22Rv1 (cell line): ENCODE results near the gene P3H3.

ENCODE experiments used
- H3K27ac ChIP-seq: fragments of 450-650 bp; 2 replicates; pipeline ENCODE4 v1.5.1; 2017
- CTCF ChIP-seq: fragments of 450-650 bp; IDR thresholded peaks from 2 replicates; pipeline ENCODE4 v1.5.1; 2017; ENCODE audit warnings: mild to moderate bottlenecking
- ZFX ChIP-seq: fragments of 450-650 bp; IDR thresholded peaks from 2 replicates; pipeline ENCODE4 v1.6.1; 2017; ENCODE audit warnings: antibody characterized with exemption, borderline replicate concordance

The P3H3 gene

GRCh38 chr12:6853626-6854025 is 25.4 kb downstream of the P3H3 start:
- no peak for TF ChIP-seq CTCF
- peak overlapping the region; percentile 99 for H3K27ac ChIP-seq

DNA sequence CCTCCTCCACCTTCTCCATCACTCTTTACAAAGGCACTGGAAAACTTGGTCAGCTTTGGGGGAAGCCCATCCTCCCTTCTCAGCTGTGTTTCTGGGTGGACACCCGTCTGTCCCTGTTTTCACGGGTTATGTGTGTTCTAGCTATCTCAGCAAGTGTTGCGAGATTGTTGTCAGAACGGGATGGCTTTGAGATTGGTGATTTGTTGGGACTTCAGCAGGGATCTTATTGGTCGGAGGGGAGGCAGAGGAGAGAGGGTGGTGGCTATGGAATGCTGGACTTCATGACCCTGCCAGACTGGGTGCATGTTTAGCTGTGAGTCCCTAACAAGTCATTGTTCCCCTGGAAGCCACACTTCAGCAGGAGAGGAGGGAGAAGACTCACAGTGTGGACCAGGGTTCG is 25.8 kb downstream of the P3H3 start:
- peak overlapping the region; percentile 99; the same call in 1 of the 2 replicates for H3K27ac ChIP-seq
- TF ChIP-seq CTCF (no peak), ZFX (no peak)

DNA sequence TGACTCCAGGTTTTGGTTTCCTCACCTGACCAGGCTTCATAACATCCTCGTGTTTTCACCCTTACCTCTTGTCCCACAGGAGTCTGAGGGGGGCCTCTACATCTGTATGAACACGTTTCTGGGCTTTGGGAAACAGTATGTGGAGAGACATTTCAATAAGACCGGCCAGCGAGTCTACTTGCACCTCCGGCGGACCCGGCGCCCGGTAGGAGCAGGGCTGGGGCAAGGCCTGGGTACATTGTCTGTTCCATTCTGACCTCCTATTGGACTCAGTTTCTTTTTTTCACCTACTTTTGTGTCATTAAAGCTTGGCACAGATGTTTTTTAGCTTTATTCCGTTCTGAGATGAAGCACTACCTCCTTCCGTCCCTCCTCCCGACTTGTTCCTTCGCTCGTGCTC is 27.1 kb downstream of the P3H3 start:
- TF ChIP-seq CTCF (no peak), ZFX (no peak)
- H3K27ac ChIP-seq = no peak overlapping the region

DNA sequence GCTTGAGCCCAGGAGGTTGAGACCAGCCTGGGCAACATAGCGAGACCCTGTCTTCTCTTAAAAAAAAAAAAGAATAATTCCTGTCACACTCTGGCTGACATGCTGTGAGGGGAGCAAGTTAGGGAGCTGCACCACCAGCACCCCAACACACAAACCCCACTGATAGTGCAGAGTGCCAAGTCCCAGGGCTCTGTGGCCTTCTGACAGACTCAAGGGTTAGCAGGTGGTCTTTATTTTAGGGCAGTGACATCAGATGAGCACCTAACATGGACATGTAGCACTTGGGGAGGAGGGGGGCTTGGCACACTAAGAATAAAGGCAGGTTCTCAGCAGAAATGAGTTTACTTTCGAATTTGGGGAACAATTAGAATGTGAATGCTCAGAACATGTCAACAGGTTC is 30.6 kb downstream of the P3H3 start:
- no peak for TF ChIP-seq CTCF
- no peak for TF ChIP-seq ZFX
- no peak overlapping the region for H3K27ac ChIP-seq

- no peak overlapping the region for H3K27ac ChIP-seq
- TF ChIP-seq ZFX = no peak
- no peak for TF ChIP-seq CTCF
These were observed 31.9 kb downstream of the P3H3 start for GRCh38 chr12:6860116-6860515.

GRCh38 chr12:6860942-6861341 is 32.7 kb downstream of the P3H3 start:
- H3K27ac ChIP-seq = no peak overlapping the region
- TF ChIP-seq CTCF = no peak
- no peak for TF ChIP-seq ZFX

- no peak overlapping the region for H3K27ac ChIP-seq
- TF ChIP-seq CTCF (no peak), ZFX (no peak)
These were observed 33.2 kb downstream of the P3H3 start for GRCh38 chr12:6861391-6861790.
